NCI-H2196 treated with DMSO at 0.1 percent for 48 hours (cell line): ENCODE data around the gene IL19.

ENCODE experiments used
- DNase-seq: peaks from one replicate; lab custom pipeline; 2025; ENCODE audit not compliant: unreplicated experiment; lab: John Stamatoyannopoulos, UW

IL19 gene

GRCh38 chr1:206770531-206771337, at the start of gene IL19:
IL19 (plus strand) TSS chr1:206770773; CDS start chr1:206836663, 65,890 bp downstream.
- no peak for DNase-seq

GRCh38 chr1:206721454-206721853, 49.1 kb upstream of the IL19 start:
- DNase-seq = no peak

- DNase-seq = no peak
Observed at GRCh38 chr1:206722751-206723461, 47.7 kb upstream of the IL19 start.

GRCh38 chr1:206723462-206723804, 47.1 kb upstream of the IL19 start:
- no peak for DNase-seq

GRCh38 chr1:206723805-206724472, 46.6 kb upstream of the IL19 start:
- no peak for DNase-seq

GRCh38 chr1:206725109-206725963, 45.2 kb upstream of the IL19 start:
- no peak for DNase-seq

- no peak for DNase-seq
Observed at GRCh38 chr1:206727981-206728696, 42.4 kb upstream of the IL19 start.

GRCh38 chr1:206728697-206728987, 41.9 kb upstream of the IL19 start:
- no peak for DNase-seq

GRCh38 chr1:206729050-206729449, 41.5 kb upstream of the IL19 start:
- no peak for DNase-seq

GRCh38 chr1:206729507-206729906, 41.1 kb upstream of the IL19 start:
- DNase-seq = no peak

- DNase-seq = no peak
Observed at GRCh38 chr1:206732508-206732907, 38.1 kb upstream of the IL19 start.

- no peak for DNase-seq
Observed at GRCh38 chr1:206732992-206733391, 37.6 kb upstream of the IL19 start.

GRCh38 chr1:206734499-206735142, 36.0 kb upstream of the IL19 start:
- DNase-seq = no peak

GRCh38 chr1:206735553-206736031, 35.0 kb upstream of the IL19 start:
- DNase-seq = no peak

- DNase-seq = no peak
Observed at GRCh38 chr1:206736878-206737728, 33.5 kb upstream of the IL19 start.

- no peak for DNase-seq
Observed at GRCh38 chr1:206737729-206738201, 32.8 kb upstream of the IL19 start.

GRCh38 chr1:206738370-206739366, 31.9 kb upstream of the IL19 start:
- no peak for DNase-seq
